Panc1 (cell line): ENCODE results near the gene NUP210. TPM values are rescaled to one million over a fixed set of nuclear protein-coding genes. Genes with fewer than 3 reads are reported as not detected.
"Not testable (repeated sequence)": the region's sequence is repeated elsewhere in the genome, so short reads cannot be mapped to it uniquely, and the experiment has no call there.

ENCODE experiments used
- ATAC-seq: fragments of 200-7000 bp; cut with Tn5 transposase; 2 replicates; pipeline ENCODE4 v1.9.1; 2020; ENCODE audit warnings: mild to moderate bottlenecking, moderate library complexity
- BruUV-seq: library from RNA; stranded (reverse); fragments of 400-500 nt; replicated peaks from 2 replicates; lab custom pipeline; 2021; lab: Mats Ljungman, UMichigan
- CTCF ChIA-PET: fragments of 300-600 bp; sonication (Branson Sonifier 250); formaldehyde crosslinking; loops from one replicate; lab custom pipeline; 2022; ENCODE audit warnings: antibody characterized with exemption; lab: Charles Lee
- POLR2A ChIA-PET: fragments of 300-600 bp; sonication (Branson Sonifier 250); formaldehyde crosslinking; loops from one replicate; lab custom pipeline; 2022; ENCODE audit warnings: antibody characterized with exemption; lab: Charles Lee
- DNase-seq: peaks from one replicate; pipeline ENCODE4 v3.0.0-alpha.2; 2010; ENCODE audit warnings: low read depth, low spot score
- H3K27ac ChIP-seq: 2 replicates; pipeline ENCODE4 v1.5.1; 2011; ENCODE audit warnings: mild to moderate bottlenecking, low read length, inconsistent platforms
- H3K27me3 ChIP-seq: fragments of 200-500 bp; sonication (Bioruptor generic); 2 replicates; pipeline ENCODE4 v1.6.0; 2014; ENCODE audit warnings: low read length, inconsistent platforms; ENCODE audit not compliant: control insufficient read depth, insufficient read depth
- H3K36me3 ChIP-seq: fragments of 200-500 bp; sonication (Bioruptor generic); 2 replicates; pipeline ENCODE4 v1.5.1; 2014; ENCODE audit warnings: inconsistent platforms, mild to moderate bottlenecking, low read length, moderate library complexity; ENCODE audit not compliant: control insufficient read depth, insufficient read depth
- H3K4me1 ChIP-seq: 2 replicates; pipeline ENCODE4 v1.5.1; 2011; ENCODE audit warnings: inconsistent platforms, mild to moderate bottlenecking, low read length, moderate library complexity; ENCODE audit not compliant: control insufficient read depth, insufficient read depth
- H3K4me3 ChIP-seq, 2 experiments: 2 replicates each; pipeline ENCODE4 v1.5.1; 2011 to 2012; ENCODE audit warnings: low read depth in 2 of 2, low read length in 2 of 2, mild to moderate bottlenecking in 2 of 2, inconsistent platforms in 1 of 2, moderate library complexity in 1 of 2
- H3K9me3 ChIP-seq: fragments of 200-500 bp; sonication (Bioruptor generic); 2 replicates; pipeline ENCODE4 v1.5.1; 2014; ENCODE audit warnings: low read depth, mild to moderate bottlenecking, inconsistent platforms, low read length, moderate library complexity; ENCODE audit not compliant: control insufficient read depth, insufficient read depth
- CTCF ChIP-seq: fragments of 450-650 bp; IDR thresholded peaks from 2 replicates; pipeline ENCODE4 v1.5.1; 2017; ENCODE audit warnings: mild to moderate bottlenecking
- POLR2AphosphoS5 ChIP-seq: IDR thresholded peaks from 2 replicates; pipeline ENCODE4 v1.6.1; 2012; ENCODE audit warnings: mild to moderate bottlenecking, low read depth, low read length, moderate library complexity
- SIN3A ChIP-seq: IDR thresholded peaks from 2 replicates; pipeline ENCODE4 v1.6.1; 2012; ENCODE audit warnings: low read depth, mild to moderate bottlenecking, low read length, moderate library complexity, borderline replicate concordance; ENCODE audit not compliant: insufficient read depth
- TCF7L2 ChIP-seq: IDR thresholded peaks from 2 replicates; pipeline ENCODE4 v1.6.1; 2011; ENCODE audit warnings: mild to moderate bottlenecking, low read depth, low read length, inconsistent platforms
- in situ Hi-C: cut with HindIII; loops from 2 replicates; pipeline ENCODE4 v1.10.0; 2016; ENCODE audit warnings: low sequenced_read_pairs, low pct_unique_long_range_greater_than_20kb
- intact Hi-C: fragments of 100-400 bp; cut with micrococcal nuclease; formaldehyde crosslinking; loops from one replicate; pipeline ENCODE4 v1.10.0; 2022; ENCODE audit not compliant: unreplicated experiment
- total RNA-seq: library from RNA; stranded (reverse); gene quantifications from one replicate; pipeline ENCODE4 v1.2.1, GENCODE V29; 2021; ENCODE audit not compliant: unreplicated experiment
- TF ChIP-seq, protein P1 (sequence below), 2 experiments: IDR thresholded peaks; 2 replicates each; pipeline ENCODE4 v1.6.1; 2011 to 2012; ENCODE audit warnings: low read depth in 2 of 2, control low read depth in 1 of 2, low read length in 1 of 2, mild to moderate bottlenecking in 1 of 2, moderate library complexity in 1 of 2; ENCODE audit not compliant: insufficient read depth in 1 of 2

The NUP210 gene
- total RNA-seq, 1 experiment from 2014 or later = 36.8 TPM

DNA sequence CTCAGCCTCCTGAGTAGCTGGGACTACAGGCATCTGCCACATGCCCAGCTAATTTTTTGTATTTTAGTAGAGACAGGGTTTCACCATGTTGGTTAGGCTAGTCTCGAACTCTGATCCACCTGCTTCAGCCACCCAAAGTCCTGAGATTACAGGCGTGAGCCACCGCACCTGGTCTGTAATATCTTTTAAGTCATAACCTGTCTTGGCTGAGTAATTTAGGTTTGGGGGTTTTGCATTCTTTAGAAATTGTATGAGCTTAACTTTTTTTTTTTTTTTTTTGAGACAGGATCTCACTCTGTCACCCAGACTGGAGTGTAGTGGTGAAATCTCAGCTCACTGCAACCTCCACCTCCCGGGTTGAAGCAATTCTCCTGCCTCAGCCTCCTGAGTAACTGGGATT lies 8.6 kb upstream of the NUP210 start:
- H3K9me3 ChIP-seq, H3K4me1 ChIP-seq, intact Hi-C loops, ATAC-seq, DNase-seq, H3K27me3 ChIP-seq, BruUV-seq, POLR2A ChIA-PET, in situ Hi-C loops, H3K36me3 ChIP-seq, H3K27ac ChIP-seq, H3K4me3 ChIP-seq: not testable (repeated sequence)
- CTCF ChIA-PET = interaction anchor here (0.6 kb wide), 1 partner anchor 66 kb away, joined by 4 read pairs; no protein-coding TSS in a partner anchor

DNA sequence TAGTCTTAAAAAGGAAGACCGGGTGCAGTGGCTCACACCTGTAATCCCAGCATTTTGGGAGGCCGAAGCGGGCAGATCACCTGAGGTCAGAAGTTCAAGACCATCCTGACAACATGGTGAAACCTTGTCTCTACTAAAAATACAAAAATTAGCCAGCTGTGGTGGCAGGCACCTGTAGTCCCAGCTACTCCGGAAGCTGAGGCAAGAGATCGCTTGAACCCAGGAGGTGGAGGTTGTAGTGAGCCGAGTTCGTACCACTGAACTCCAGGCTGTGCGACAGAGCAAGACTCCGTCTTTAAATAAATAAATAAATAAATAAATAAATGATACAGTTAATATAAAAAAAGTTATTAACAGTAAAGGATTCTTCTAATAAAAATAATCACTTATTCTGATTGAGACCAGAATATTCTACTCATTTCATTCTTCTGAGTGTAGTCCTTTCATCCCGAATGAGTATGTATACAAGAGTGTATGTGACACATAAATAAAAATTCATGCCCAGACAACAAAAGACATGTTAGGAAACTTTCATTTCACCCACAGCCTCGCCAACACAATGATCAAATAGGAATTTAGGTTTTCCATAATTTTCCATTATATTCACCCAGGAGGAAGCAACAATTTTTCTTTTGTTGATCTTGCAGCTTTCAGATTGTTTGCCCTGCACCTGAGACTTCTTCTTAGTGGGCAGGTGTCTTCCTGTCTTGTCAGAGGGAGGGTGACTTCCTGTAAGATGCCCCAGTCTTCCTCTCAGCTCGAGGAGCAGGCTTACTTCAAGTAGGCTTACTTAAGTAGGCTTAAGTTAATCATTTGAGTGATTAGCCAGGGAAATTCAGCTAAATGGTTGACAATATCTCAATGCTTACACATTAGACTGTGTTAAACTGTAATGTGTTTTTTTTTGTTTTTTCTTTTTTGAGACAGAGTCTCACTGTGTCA lies 7.8 kb upstream of the NUP210 start:
- in situ Hi-C loops = no loop called here

More for the DNA sequence above, 7.8 kb upstream of the NUP210 start:
- no peaks in the 10 kb centered on the region for H3K27me3 ChIP-seq
- H3K4me3 ChIP-seq = no peak overlapping the region
- H3K27ac ChIP-seq = no peak overlapping the region
- intact Hi-C loops = no loop called here
- no TSS peak for BruUV-seq
- TF ChIP-seq TCF7L2 (no peak), SIN3A (no peak), CTCF (no peak), POLR2AphosphoS5 (no peak)
- TF ChIP-seq, protein P1, sequence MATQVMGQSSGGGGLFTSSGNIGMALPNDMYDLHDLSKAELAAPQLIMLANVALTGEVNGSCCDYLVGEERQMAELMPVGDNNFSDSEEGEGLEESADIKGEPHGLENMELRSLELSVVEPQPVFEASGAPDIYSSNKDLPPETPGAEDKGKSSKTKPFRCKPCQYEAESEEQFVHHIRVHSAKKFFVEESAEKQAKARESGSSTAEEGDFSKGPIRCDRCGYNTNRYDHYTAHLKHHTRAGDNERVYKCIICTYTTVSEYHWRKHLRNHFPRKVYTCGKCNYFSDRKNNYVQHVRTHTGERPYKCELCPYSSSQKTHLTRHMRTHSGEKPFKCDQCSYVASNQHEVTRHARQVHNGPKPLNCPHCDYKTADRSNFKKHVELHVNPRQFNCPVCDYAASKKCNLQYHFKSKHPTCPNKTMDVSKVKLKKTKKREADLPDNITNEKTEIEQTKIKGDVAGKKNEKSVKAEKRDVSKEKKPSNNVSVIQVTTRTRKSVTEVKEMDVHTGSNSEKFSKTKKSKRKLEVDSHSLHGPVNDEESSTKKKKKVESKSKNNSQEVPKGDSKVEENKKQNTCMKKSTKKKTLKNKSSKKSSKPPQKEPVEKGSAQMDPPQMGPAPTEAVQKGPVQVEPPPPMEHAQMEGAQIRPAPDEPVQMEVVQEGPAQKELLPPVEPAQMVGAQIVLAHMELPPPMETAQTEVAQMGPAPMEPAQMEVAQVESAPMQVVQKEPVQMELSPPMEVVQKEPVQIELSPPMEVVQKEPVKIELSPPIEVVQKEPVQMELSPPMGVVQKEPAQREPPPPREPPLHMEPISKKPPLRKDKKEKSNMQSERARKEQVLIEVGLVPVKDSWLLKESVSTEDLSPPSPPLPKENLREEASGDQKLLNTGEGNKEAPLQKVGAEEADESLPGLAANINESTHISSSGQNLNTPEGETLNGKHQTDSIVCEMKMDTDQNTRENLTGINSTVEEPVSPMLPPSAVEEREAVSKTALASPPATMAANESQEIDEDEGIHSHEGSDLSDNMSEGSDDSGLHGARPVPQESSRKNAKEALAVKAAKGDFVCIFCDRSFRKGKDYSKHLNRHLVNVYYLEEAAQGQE (IDR thresholded peaks at IDR 0.05; ENCODE audit: insufficient read depth in 1 of 2, low read depth in 2 of 2, low read length in 1 of 2) = no peak
- H3K36me3 ChIP-seq = no peaks in the 10 kb centered on the region
- ATAC-seq (no peak), DNase-seq (no peak)
- POLR2A ChIA-PET = no interaction called here
- CTCF ChIA-PET = no interaction called here
- no peaks in the 10 kb centered on the region for H3K4me1 ChIP-seq
- no peaks in the 10 kb centered on the region for H3K9me3 ChIP-seq
